HG02870 (cell line): Measurements from ENCODE around the gene PTPRD.
"Not testable (repeated sequence)": the region's sequence is repeated elsewhere in the genome, so short reads cannot be mapped to it uniquely, and the experiment has no call there.

Source experiments
- ATAC-seq: cut with Tn5 transposase; IDR thresholded peaks from one replicate; pipeline ENCODE4 v1.9.1; 2021; ENCODE audit warnings: mild to moderate bottlenecking, moderate library complexity; ENCODE audit not compliant: unreplicated experiment

The PTPRD gene

DNA sequence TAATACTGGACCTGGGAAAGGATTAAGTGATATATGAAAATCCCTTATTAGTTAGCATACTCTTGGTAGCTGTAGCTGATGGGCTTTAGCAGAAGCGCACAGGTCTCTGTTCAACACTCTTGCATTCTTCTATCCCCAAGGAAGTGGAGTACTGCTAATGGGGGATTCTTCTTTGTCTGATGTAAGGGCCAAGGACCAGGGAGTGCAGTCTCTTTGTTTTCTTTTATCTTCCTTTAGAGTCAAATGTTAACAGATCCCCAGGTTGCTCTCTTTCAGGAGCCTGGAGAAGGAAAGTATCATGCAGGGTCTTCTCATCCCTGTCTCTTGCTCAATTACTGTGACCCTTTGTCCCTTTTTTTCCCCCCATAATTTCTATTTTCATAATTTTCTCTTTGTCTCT is 1666.3 kb downstream of the PTPRD start:
- no peak for ATAC-seq

DNA sequence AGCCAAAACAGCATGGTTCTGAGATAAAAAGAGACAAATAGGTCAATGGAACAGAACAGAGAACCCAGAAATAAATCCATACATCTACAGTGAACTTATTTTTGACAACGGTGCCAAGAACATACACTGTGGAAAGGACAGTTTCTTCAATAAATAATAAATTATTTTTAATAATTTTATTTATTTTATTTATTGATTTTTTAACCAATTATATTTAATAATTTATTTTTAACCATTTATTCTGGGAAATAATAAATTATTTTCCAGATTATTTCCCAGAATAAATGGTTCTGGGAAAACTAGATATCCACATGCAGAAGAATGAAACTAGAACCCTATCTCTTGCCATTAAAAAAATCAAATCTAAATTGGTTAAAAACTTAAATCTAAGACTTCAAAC is 1669.4 kb downstream of the PTPRD start:
- ATAC-seq = no peak

DNA sequence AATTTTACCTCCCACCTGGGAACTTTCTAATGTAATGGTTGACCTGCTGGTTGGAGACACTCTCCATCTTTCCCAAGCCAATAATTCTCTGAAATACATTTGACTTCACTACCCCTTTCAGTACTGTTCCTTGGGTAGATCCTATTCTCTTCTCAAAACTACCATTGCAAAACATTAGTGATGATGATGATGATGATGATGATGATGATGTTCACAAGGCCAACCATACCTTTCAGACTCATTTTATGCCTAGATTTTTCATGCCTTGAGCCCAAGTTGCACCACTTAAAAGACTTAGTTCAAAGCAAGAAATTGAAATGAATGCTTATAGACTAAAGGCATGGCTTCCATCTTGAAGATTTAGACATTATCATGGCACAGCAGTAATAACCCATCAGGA is 1672.2 kb downstream of the PTPRD start:
- ATAC-seq = no peak

DNA sequence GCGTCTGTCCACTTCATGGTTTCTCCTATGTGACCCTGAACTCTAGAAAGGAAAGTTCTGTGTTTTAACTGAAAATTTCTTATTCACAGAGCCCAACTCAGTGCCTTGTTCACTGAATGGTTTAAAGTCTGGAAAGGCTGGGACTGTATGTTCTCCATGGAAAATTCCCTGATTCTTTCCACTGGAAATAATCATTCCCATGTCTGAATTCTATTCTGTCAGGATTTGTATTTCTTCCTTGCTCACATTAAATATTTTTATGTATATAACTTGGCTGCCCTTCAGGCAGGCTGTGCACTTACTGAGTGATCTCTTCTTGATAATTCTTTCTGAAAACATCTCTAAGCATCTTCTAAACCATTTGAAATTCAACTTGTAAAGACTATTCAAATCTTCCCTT is 1686.3 kb downstream of the PTPRD start:
- no peak for ATAC-seq

DNA sequence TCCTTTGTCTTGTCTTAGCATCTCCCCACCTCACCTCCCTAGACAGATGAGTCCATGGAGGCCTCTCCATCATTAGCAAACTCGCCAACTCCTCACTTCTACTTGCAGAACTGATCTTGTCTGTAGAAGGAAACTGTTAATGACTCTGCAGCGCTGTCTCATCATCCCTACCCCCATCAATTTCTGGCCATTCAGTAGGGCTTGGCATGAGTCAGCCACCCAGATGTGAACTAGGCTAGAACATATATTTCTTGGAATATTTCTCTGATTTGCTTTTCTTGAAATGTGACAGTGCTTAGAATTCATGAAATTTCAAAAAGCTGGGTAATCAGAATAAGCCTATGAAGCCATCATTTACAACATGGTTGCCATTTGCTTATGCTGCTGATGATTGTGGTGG is 1688.2 kb downstream of the PTPRD start:
- no peak for ATAC-seq

DNA sequence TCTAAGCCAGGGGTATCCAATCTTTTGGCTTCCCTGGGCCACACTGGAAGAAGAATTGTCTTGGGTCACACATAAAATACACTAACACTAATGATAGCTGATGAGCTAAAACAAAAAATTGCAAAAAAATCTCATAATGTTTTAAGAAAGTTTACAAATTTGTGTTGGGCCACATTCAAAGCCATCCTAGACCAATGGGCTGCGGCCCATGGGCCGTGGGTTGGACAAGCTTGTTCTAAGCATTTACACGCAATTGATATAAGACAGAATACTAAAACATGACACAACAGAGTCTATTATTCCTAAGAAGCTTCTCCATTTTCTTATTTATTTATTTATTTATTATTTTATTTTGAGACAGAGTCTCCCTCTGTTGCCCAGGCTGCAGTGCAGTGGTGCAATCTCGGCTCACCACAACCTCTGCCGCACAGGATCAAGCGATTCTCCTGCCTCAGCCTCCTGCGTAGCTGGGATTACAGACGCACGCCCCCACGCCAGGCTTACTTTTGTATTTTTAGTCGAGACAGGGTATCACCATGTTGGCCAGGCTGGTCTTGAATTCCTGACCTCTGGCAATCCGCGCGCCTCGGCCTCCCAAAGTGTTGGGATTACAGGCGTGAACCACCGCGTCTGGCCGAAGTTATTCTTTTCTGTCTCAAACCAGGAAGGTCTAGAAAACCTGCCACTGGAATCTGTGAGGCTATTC is 1692.2 kb downstream of the PTPRD start:
- not testable (repeated sequence) for ATAC-seq

DNA sequence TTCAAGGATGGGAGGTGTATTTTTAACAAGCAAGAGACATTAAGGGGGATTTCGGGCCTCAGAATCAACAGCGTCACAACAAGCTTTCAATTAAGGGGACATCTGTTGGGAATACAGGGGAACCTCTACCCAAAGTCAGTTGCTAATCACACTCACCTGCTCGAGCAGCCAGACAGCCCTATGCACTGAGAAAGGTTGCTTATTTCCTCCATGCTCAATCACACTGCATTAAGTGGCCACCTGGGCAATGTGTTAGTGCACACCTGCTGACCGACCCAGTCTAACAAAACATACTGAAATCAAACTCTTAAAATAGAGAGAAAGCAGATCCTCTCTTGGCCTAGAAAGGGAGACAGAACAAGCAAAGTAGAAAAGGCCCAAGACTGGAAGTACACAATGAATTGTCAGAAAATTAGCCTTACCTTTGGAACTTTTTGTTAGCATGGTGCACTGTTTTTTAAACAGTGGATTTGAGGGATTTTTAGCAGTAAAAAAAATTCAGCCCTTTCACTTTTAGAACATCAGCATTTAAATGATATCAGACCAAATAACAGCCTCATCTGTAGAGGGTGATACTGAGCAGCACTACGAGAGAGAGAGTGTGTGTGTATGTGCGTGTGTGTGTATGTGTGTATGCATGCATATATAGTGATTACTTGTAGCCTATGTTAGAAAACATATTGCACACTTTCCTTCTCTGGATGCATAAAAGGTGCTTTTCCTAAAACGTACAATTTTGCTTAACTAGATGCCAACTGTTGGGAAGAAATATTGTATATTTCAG is 1694.7 kb downstream of the PTPRD start:
- ATAC-seq = no peak

DNA sequence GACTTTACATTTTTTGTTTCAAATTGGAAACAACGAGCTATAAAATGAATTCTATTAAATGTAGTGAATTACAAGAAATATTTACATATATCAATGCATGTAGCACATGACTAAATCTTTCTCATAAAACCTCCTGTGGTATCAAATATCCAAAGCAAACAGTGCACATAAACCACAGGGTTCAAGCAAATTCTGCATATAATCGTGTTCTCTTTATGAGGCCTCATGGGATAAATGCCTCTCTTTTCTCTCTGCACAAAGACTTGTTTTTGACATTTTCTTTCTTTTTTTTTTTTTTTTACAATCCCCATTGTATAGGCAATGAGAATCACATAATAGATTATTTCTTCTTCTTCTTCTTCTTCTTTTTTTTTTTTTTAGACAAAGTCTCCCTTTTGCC is 1696.0 kb downstream of the PTPRD start:
- no peak for ATAC-seq

DNA sequence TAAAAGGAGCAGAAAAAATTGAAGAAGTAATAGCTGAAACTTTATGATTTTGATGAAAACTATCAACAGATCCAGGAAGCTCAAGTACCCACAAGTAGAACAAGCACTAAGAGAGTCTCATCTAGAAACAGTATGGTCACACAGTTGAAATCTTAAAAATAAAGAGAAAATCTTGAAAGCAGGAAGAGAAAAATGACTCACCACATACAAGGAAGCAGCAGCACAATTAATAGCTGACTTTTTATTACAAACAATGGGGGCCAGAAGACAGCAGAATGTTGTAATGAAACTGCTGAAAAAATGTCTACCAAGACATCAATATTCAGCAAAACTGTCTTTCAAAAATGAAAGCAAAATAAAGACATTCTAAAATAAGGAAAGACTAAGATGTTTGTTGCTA is 1704.9 kb downstream of the PTPRD start:
- ATAC-seq = no peak

DNA sequence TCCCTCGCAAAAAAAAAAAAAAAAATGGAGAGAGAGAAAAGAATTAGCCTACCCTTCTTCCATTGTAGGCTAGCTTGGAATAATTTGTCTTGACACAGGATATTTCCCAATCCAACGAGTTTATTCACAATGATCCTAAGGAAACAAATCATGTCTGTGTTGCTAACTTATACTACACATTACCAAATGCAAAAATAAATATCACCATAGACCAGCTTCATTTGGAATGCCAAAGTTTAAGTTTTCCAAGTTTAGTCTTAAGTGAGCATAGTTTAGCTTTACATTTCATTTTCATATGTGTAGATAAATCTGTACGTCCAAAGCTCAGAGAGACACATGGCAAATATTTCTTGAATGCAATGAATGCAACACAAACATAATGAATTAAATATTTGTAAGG is 1707.1 kb downstream of the PTPRD start:
- no peak for ATAC-seq

DNA sequence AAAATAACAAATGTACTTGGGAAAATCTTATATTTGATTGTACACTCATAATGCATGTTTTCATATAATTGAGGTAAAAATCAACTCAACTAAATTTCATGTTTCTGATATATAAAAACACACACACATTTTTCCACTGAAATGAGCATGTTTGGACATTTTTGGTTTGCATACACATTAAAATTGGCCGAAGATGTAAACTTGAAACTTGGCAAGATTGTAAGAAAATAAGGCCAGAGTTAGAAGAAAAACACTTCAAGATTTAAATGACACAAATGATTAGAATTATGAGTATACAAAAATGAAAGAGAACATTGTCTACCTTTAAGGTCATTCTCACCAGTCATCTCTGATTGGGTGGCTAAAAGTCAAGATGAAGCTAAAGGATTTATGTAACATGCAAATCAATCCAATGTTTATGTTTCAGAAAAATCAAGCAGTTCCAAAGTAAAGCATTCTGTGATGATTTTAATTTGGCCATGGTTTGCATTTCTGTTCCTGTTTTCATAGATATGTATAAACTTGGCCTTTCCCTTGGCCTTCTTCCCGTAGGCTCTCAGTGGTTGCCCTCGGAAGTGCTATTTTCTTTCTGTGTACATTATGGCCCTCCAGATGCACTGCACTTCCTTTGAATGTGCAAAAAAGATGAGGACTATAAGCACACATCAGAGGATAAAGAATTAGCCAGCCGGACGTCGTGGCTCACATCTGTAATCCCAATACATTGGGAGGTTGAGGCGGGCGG is 1707.9 kb downstream of the PTPRD start:
- no peak for ATAC-seq

DNA sequence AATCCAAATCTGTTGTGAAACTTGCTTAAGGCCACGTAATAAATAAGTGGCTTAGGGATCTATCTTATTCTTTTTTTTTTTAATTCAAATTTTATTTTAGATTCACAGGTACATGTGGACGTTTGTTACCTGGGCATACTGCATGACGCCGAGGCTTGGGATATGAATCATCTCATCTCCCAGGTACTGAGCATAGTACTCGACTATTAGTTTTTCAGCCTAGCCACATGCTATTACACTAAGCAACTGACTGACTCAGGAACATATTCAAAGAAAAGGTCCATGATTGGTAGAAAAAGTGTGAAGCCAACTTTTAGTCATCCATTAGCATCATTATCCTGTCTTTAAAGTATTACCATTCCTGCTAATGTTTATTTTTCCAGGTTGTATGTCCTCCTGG is 1709.7 kb downstream of the PTPRD start:
- ATAC-seq = no peak

DNA sequence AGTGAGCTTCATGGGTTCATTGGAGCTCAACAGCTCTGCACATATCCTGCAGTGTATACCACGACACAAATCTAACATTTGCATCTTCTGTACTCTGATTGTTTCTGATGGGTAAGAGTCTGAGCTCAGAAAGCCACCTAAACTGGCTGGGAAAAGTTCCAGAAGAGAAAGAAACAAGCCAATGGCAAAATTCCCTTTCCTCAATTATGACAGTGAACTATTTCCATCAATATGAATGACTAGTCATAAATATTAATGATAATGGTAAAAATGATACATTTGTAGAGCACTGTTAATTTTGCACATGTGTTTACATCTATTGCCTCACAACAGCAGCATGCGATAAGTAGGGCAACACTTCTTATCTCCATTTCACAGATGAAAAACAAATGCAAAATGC is 1711.7 kb downstream of the PTPRD start:
- no peak for ATAC-seq

DNA sequence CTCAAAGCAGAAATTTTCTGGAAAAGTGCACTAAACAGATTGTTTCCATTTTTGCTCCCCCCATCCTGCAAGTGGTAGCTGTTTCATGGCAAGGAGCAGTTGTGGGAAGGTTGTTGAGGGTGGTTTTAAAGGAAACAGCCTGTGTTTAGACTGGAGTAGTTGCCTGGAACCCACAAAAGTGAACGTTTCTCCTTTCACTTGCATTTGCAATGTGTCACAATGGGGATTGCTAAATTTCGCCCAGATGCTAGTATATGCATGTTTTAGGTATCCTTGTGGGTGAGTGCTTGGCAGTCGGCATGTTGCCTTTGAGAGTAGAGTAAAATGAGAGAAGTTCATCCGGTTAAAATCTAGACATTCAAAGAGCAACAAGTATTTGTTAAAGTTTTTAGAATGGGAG is 1713.3 kb downstream of the PTPRD start:
- ATAC-seq = no peak

DNA sequence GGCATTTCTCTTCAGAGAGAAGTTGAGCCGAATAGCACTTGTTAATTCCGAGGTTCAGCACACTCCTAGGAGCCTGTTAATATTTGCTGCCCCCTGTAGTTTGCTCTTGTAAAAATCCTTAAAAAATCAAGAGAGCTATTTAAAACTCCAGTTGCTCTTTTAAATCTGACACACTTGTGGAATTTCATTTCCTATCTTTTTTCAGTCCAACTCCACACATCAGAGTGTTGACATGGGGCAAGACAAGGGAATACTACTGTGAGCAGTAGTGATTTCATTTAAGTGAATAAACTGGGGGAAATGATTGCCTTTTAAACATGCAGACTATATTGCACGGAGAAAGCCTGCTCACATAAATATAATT is 1717.0 kb downstream of the PTPRD start:
- no peak for ATAC-seq

DNA sequence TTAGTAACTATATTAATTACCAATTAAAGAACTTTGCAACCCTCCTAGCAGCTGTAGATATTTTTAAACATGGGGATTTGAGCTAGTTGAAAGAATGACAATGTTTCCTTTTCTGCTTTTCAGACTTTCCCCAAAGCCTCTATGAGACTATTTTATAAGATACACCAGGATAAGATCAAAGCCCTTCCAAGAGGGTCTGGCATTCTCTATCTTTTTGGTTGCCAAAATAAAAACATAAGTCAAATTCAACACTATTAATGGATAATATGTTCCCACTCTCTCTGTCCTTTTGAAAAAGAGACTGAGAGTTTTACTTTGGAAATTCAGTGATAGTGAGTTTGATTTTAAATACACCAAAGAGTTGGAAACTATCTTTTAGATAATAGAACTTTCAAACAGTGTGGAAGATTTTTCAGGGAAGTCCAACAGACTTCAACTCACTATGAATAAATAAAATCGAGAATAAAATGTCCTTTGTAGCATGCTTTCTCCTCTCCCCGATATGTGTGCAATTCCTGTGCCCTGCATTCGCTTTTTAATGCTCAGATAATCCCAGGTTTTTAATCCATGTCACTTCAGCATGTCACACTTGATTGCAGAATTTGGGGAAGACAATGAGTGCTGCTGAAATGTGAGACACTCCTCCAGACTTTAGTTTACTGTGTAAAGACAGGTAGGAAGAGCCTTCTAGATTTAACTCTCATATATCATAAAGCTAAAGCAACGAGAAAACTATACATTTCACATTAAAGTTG is 1717.5 kb downstream of the PTPRD start:
- no peak for ATAC-seq

DNA sequence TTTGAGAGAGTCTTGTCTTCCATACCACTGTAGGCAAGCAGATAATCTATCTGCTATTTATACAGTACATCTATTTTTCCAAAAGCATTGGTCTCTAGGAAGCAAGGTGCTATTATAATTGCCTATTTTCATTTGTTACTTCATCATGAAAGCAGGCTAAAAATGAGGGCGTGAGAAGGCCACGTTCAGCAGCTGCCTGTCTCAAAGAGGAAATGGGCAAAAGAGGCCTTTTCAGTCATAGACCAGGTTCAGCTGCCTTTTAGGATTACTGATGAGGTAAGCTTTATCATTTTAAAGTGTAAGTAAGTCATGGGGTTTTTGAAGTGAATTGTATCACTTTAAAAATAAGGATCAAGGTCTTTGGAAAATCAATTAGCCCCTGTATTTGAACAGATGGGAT is 1722.1 kb downstream of the PTPRD start:
- ATAC-seq = no peak

DNA sequence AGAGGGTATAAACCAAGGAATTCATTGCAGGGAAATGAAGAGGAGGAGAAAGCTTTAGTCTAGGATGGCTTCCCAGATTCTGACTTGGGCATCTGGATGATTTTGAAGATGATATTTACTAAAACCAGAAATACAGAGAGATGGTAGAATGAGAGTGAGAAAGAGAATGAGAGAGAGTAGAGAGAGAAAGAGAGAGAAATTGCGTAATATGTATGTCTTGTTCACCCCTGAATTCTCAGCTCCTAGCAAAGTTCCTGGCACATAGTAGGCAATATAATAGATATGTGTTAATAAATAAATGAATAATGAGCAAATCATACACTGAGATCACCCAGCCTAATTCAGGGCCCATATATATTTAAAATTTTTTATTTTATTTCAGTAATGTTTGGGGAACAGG is 1723.7 kb downstream of the PTPRD start:
- ATAC-seq = no peak

DNA sequence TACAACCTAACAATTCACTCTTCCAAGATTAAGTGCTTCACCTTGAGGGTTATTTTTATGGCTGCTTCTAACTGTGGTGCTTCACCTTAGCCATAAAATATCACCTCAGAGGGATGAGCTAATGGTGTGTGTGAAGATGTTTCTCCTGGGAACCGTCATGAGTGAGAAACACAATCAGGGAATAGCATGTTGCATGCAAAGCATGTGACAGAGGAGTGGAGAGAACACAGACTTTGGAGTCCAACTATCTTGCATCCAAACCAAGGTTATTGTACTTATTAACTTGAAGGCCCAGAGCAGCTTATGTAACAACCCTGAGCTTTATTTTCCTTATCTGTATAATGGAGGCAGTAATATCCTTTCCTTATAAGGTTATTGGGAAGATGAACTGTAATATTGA is 1724.2 kb downstream of the PTPRD start:
- ATAC-seq = no peak

DNA sequence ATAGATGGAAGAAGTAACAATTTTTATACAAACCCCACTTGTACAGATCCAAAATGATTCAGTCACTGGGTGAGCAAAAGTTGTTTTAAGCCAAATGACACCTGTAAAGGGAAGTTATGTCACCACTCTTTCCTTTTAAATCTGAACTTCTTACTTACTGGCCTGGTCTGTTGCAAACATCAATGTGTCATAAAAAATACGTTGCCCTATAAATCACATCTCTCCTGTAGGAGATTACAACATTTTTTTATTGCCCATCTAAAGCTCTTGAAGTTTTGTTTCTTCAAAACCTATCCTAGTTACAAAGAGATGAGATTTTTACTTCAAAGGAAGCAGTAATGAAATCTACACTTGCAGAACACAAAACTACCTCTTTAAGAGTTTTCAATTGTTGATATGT is 1725.4 kb downstream of the PTPRD start:
- ATAC-seq = no peak

DNA sequence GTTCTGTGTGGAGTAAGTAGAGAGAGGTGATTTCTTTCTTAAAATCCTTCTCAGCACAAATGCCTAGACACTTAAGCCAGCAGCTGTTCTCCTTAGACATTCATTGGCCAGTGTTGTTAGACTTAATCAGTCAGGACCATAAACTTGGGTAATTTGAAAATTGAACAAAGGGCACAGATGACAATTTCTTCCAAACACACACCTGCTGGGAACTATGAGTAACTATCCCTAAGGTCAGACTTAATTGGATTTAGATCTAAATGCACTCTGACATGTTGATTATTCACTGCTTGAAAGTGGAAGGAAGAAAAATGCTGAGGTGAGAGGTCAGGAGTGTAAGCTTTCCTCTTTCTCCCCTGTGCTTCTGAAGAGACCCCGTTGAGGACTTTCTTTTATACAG is 1729.5 kb downstream of the PTPRD start:
- ATAC-seq = no peak
